C1 segment of cervical spinal cord (tissue), 14 donors: ENCODE results near the gene SRCIN1.
A peak's percentile ranks its signal among the peaks of the same experiment; 100 is the strongest.
"Not testable (repeated sequence)": the region's sequence is repeated elsewhere in the genome, so short reads cannot be mapped to it uniquely, and the experiment has no call there.

ENCODE experiments used
- DNase-seq, 14 donors: peaks; one replicate each; lab custom pipeline; 2025; lab: John Stamatoyannopoulos, UW

Gene SRCIN1

DNA sequence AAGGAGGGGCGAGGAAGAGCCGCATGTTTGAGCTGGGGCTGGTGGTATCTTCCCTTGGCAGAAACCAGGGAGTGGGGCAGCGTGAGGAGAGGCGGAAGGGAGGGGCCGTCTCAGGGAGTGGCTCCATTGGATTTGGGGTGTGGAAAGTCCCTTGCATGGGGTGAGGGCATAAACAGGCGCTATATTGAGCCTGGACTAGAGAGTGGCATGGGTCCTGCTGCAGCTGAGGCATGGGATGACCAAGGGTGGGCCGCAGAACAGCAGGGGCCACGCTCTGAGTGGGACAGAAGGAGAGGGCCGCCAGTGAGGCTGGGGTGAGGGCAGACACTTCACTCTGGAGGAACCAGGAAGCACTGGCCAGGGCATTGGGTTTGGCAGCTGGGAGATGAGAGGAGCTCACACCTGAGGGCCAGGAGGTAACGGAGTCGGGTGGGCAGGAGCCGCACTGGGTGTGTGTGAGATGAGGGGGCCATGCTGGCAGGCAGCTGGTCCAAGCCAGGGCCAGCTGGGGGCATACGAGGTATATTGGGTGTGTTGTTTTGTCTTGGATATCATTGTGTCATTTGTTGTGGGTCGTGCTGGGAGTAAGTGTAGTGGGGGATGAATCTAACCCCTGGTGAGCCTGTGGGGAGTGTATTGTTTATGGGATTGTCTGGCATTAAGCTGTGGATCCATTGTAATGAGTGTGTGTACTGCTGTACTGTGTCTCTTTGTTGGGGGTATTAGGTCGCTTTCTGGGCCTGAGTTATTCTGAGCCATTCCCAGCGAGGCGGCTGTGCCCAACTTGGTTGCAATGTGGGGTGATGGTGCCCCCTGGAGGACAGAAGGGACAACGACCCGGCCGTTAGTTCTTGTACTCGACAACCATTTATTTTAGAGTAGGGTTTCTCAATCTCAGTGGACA, 121.3 kb downstream of the SRCIN1 start:
- peak in 12 of 14 donors; percentile 29 to 81 (median 70) for DNase-seq

DNA sequence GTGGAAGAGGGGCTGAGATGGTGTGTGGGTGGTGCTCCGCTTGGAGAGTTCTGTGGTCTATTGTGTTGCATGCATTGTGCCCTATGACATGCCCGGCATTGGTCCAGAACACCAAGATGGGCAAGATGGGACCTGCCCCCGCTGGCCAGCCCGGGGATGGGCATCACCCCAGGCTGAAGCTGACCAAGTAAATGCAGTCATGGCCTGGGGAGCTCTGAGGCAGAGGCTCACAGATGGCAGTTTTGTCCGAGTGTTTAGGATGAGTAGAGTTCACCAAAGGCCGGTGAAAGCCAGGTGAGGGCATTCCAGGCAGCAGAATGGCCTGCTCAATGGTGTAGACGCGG, 123.1 kb downstream of the SRCIN1 start:
- not testable (repeated sequence) for DNase-seq

- peak in 10 of 14 donors; percentile 13 to 80 (median 57) for DNase-seq
Measured at GRCh38 chr17:38482039-38482699, 123.6 kb downstream of the SRCIN1 start.
